Cortex of kidney (tissue), 1 donor: ENCODE measurements around the gene ARF1.

Source experiments
- DNase-seq: peaks from one replicate; lab custom pipeline; 2025; lab: John Stamatoyannopoulos, UW

The ARF1 gene

GRCh38 chr1:228148196-228148861 lies 65.8 kb downstream of the ARF1 start:
- no peak for DNase-seq
